Stimulated activated CD8-positive, alpha-beta memory T cell treated with anti-CD3 and anti-CD28 coated beads, Interleukin-15, amount 100 ng/mL, for 1 hour (primary cell): ENCODE results near the gene STX12.
"Not testable (repeated sequence)": the region's sequence is repeated elsewhere in the genome, so short reads cannot be mapped to it uniquely, and the experiment has no call there.

Experiments
- DNase-seq: peaks from one replicate; pipeline ENCODE4 v3.0.0-alpha.2; 2020; ENCODE audit warnings: low read depth

STX12 gene

DNA sequence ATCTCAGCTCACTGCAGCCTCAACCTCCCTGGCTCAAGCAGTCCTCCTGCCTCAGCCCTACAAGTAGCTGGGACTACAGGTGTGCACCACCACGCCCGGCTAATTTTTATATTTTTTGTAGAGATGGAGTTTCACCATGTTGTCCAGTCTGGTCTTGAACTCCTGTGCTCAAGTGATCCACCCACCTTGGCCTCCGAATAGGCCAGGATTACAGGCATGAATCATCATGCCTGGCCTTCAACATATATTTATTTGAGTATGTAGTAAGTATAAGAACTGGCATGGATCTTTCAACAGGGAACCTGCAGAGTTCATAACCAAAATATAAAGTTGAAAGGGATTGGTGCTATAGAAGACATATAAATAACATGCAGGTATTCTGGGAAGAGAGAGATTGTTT, 2.3 kb downstream of the STX12 start:
- DNase-seq: not testable (repeated sequence)

DNA sequence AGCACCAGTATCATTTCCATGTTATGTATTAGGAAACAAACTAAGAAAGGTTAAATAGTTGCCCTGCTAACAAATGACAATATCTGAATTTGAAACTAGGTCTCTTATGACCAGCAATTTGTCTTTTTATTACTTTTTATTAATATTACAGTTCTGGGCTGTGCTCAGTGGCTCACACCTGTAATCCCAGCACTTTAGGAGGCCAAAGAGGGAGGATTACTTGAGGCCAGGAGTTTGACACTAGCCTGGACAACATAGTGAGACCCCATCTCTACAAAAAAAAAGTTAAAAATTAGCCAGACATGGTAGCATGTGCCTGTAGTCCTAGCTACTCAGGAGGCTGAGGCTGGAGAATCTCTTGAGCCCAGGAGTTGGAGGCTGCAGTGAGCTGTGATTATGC, 3.3 kb downstream of the STX12 start:
- DNase-seq: not testable (repeated sequence)

DNA sequence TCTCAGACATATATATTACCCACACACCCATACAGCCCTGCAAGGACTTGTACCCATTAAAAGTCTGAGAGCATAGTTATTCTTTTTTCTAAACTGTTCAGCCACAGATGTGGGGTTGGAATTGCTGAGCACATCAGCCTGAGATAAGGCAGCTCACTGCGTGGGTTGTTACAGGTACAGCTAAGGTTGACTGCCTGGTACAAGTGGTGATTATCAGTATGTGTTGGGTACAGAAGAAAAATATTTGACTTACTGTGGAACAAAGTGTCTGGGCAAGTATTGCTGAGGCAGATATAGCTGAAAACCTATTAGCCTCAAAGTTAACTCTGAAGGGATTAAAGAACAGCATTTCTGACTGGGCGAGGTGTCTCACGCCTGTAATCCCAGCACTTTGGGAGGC, 5.0 kb downstream of the STX12 start:
- DNase-seq: no peak

- DNase-seq: no peak
These were observed 6.1 kb downstream of the STX12 start for GRCh38 chr1:27779122-27779521.

- DNase-seq: no peak
These were observed 9.9 kb downstream of the STX12 start for GRCh38 chr1:27782950-27783349.

- DNase-seq: no peak
These were observed 11.7 kb downstream of the STX12 start for GRCh38 chr1:27784700-27785099.

- DNase-seq: no peak
These were observed 12.9 kb downstream of the STX12 start for GRCh38 chr1:27785781-27786455.

DNA sequence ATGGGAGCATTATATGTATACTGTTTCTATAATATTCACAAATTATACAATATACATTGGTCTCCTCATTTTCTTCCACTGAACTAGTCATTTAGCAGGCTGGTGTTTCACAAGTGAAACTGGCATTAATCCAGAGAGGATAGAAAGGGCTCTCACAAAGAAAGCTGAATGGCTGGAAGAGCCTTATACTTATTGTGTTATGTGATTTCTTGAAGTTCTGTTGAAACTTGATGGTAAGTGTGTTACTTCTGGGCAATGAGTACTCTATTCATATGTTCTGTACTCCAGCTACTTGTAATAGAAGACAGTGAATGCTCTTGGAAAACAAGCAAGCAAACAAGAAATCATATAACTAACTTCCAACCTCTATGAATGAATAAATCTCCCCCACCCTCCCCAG, 14.9 kb downstream of the STX12 start:
- no peak for DNase-seq

DNA sequence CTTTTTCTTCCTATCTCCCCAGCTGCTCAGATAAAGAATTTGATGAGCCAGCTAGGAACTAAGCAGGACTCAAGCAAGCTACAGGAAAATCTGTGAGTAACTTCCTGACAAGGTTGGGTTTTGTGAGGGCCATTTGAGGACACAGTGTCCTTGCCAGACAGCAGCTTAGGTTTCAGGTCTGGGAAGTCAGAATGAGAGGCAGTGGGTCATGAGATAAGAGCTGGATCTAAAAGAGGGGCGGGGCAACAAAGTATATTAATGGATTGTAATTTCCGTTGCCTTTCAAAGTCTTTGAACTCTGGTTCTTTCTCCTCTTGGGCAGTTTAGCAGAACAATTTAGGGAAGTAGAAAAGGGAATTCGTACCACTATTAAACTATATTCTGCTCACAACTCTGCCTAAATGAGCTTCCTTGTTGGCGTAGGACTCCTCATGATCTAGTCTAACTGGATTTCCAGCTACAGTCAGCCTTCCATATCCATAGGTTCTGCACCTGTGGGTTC, 16.6 kb downstream of the STX12 start:
- no peak for DNase-seq

DNA sequence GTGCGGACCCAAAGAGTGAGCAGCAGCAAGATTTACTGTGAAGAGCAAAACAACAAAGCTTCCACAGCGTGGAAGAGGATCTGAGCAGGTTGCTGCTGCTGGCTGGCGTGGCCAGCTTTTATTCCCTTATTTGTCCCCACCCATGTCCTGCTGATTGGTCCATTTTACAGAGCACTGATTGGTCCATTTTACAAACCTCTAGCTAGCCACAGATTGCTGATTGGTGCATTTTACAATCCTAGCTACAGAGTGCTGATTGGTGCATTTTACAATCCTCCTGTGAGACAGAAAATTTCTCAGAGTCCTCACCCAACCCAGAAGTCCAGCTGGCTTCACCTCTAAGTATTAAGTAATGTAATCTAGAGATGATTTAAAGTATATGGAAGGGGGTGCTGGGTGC, 17.3 kb downstream of the STX12 start:
- not testable (repeated sequence) for DNase-seq

GRCh38 chr1:27795601-27796000, 22.6 kb downstream of the STX12 start:
- DNase-seq: no peak

- no peak for DNase-seq
These were observed 31.8 kb downstream of the STX12 start for GRCh38 chr1:27804791-27805190.

GRCh38 chr1:27806758-27807157, 33.7 kb downstream of the STX12 start:
- no peak for DNase-seq

GRCh38 chr1:27807385-27807784, 34.4 kb downstream of the STX12 start:
- no peak for DNase-seq

GRCh38 chr1:27808131-27808530, 35.1 kb downstream of the STX12 start:
- DNase-seq: not testable (repeated sequence)

- DNase-seq: no peak
These were observed 36.9 kb downstream of the STX12 start for GRCh38 chr1:27809883-27810282.

DNA sequence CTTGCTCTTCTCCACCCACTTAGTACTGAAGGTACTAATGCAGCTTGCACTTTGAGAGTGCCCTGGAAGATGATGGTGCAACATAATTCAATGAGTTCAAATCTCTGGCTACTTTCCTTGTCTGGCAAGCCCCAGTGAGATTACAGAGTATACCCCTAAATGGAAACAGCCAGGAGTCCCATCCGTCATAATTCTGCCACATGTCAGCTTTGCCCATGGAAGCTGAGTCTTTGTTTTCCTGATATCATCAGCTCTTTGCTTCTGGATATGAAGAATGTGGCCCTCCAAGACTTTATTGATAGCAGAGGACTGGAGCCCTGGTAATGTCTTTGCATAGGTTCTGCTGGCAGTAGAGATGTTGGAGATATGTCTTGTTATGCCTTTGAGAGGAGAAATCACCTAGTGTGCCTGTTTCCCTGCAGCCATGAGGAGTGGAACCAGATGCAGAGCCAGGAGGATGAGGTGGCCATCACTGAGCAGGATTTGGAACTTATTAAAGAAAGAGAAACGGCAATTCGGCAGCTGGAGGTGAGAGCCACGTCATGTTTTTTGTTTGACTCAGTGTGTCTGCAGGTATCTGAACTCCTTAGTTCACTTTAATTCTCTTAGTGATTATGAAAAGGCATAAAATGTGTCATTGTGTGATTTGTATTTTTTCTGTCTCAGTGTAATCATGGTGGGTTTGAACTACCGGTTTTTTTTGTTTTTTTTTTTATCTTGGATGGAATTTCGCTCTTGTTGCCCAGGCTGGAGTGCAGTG, 38.9 kb downstream of the STX12 start:
- DNase-seq: no peak

GRCh38 chr1:27816921-27817630, 44.1 kb downstream of the STX12 start:
- DNase-seq: no peak

DNA sequence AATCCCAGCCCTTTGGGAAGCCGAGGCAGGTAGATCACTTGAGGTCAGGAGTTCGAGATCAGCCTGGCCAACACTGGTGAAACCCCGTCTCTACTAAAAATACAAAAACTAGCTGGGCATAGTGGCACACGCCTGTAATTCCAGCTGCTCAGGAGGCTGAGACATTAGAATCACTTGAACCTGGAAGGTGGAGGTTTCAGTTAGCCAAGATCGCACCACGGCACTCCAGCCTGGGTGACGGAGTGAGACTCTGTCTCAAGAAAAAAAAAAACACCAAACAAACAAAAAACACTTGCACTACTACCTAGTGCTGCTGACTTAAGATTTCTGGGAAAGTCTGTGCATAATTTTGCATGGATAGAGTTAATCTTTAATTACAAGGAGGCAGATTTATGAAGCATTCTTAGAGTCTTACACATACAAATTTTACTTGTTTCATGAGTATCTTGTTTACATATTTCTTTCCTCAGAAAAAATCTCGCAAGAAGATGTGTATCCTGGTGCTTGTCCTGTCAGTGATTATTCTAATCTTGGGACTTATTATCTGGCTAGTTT, 48.8 kb downstream of the STX12 start:
- no peak for DNase-seq

GRCh38 chr1:27823784-27824183, 50.8 kb downstream of the STX12 start:
- no peak for DNase-seq

GRCh38 chr1:27824411-27824810, 51.4 kb downstream of the STX12 start:
- no peak for DNase-seq

- not testable (repeated sequence) for DNase-seq
These were observed 56.4 kb downstream of the STX12 start for GRCh38 chr1:27829339-27829960.
